DND-41 (cell line): Measurements from ENCODE around the gene PDLIM5.

Source experiments
- ATAC-seq: fragments of 200-7000 bp; cut with Tn5 transposase; 3 replicates; pipeline ENCODE4 v1.9.1; 2021; ENCODE audit warnings: low read depth; ENCODE audit not compliant: insufficient read depth
- DNase-seq: peaks from one replicate; pipeline ENCODE4 v3.0.0-alpha.2; 2020
- H2AFZ ChIP-seq: 2 replicates; pipeline ENCODE4 v1.6.0; 2012; ENCODE audit warnings: low read depth, low read length
- H3K27ac ChIP-seq: 2 replicates; pipeline ENCODE4 v1.5.1; 2012; ENCODE audit warnings: low read length, inconsistent platforms
- H3K27me3 ChIP-seq: fragments of 200-600 bp; sonication (generic); 2 replicates; pipeline ENCODE4 v1.6.0; 2012; ENCODE audit warnings: low read length, mild to moderate bottlenecking, inconsistent platforms; ENCODE audit not compliant: insufficient read depth, poor library complexity
- H3K36me3 ChIP-seq: 2 replicates; pipeline ENCODE4 v1.5.1; 2012; ENCODE audit warnings: low read length, inconsistent platforms; ENCODE audit not compliant: insufficient read depth
- H3K4me1 ChIP-seq: 2 replicates; pipeline ENCODE4 v1.5.1; 2012; ENCODE audit warnings: mild to moderate bottlenecking, low read length; ENCODE audit not compliant: insufficient read depth
- H3K4me2 ChIP-seq: 2 replicates; pipeline ENCODE4 v1.6.0; 2012; ENCODE audit warnings: mild to moderate bottlenecking, moderate library complexity, low read length, inconsistent platforms; ENCODE audit not compliant: insufficient read depth
- H3K4me3 ChIP-seq, 2 experiments: fragments of 200-600 bp in 1 of 2; shearing (Covaris generic) in 1 of 2; 2 replicates each; pipeline ENCODE4 v1.5.1; 2012 to 2016; ENCODE audit warnings: inconsistent platforms in 2 of 2, low read length in 2 of 2, mild to moderate bottlenecking in 2 of 2, low read depth in 1 of 2, moderate library complexity in 1 of 2
- H3K79me2 ChIP-seq: 2 replicates; pipeline ENCODE4 v1.6.0; 2012; ENCODE audit warnings: low read length, inconsistent platforms; ENCODE audit not compliant: insufficient read depth
- H3K9ac ChIP-seq: 2 replicates; pipeline ENCODE4 v1.6.0; 2012; ENCODE audit warnings: low read depth, mild to moderate bottlenecking, inconsistent platforms, low read length, moderate library complexity
- H3K9me3 ChIP-seq: 2 replicates; pipeline ENCODE4 v1.5.1; 2012; ENCODE audit warnings: low read length, moderate library complexity, mild to moderate bottlenecking, inconsistent platforms; ENCODE audit not compliant: insufficient read depth, severe bottlenecking
- H4K20me1 ChIP-seq: 2 replicates; pipeline ENCODE4 v1.6.0; 2012; ENCODE audit warnings: low read length; ENCODE audit not compliant: insufficient read depth
- EZH2 ChIP-seq: IDR thresholded peaks from 3 replicates; pipeline ENCODE4 v1.6.1; 2012; ENCODE audit warnings: borderline replicate concordance, low read depth, mild to moderate bottlenecking, moderate library complexity, low read length, inconsistent platforms; ENCODE audit not compliant: severe bottlenecking
- TF ChIP-seq, protein P1 (sequence below): IDR thresholded peaks from 2 replicates; pipeline ENCODE4 v1.5.1; 2012; ENCODE audit warnings: borderline replicate concordance, low read length, moderate library complexity, mild to moderate bottlenecking; ENCODE audit not compliant: poor library complexity, severe bottlenecking; ENCODE audit errors: extremely low read depth

PDLIM5 gene

GRCh38 chr4:94457692-94458106 lies 6.0 kb downstream of the PDLIM5 start:
- H3K36me3 ChIP-seq, result no peaks in the 10 kb centered on the region
- TF ChIP-seq EZH2, result no peak
- TF ChIP-seq, protein P1, sequence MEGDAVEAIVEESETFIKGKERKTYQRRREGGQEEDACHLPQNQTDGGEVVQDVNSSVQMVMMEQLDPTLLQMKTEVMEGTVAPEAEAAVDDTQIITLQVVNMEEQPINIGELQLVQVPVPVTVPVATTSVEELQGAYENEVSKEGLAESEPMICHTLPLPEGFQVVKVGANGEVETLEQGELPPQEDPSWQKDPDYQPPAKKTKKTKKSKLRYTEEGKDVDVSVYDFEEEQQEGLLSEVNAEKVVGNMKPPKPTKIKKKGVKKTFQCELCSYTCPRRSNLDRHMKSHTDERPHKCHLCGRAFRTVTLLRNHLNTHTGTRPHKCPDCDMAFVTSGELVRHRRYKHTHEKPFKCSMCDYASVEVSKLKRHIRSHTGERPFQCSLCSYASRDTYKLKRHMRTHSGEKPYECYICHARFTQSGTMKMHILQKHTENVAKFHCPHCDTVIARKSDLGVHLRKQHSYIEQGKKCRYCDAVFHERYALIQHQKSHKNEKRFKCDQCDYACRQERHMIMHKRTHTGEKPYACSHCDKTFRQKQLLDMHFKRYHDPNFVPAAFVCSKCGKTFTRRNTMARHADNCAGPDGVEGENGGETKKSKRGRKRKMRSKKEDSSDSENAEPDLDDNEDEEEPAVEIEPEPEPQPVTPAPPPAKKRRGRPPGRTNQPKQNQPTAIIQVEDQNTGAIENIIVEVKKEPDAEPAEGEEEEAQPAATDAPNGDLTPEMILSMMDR, result no peak
- no peaks in the 10 kb centered on the region for H4K20me1 ChIP-seq
- no peak for ATAC-seq
- DNase-seq, result no peak
- no peaks in the 10 kb centered on the region; the same call in 1 of the 2 replicates for H3K79me2 ChIP-seq
- H3K27me3 ChIP-seq, result no peaks in the 10 kb centered on the region
- peak overlapping the region; percentile 29; the same call in 1 of the 2 replicates for H3K4me2 ChIP-seq
- H2AFZ ChIP-seq, result no peak overlapping the region
- no peak overlapping the region; a peak in 1 of 4 replicates for H3K4me3 ChIP-seq
- H3K9ac ChIP-seq, result no peak overlapping the region
- H3K27ac ChIP-seq, result no peak overlapping the region
- H3K9me3 ChIP-seq, result no peaks in the 10 kb centered on the region
- H3K4me1 ChIP-seq, result peaks cover 12% of the 10 kb centered on the region

GRCh38 chr4:94458682-94459081 lies 6.9 kb downstream of the PDLIM5 start:
- Histone ChIP-seq H4K20me1 (no peaks in the 10 kb centered on the region), H2AFZ (no peak overlapping the region), H3K79me2 (no peaks in the 10 kb centered on the region), H3K9ac (no peak overlapping the region), H3K9me3 (no peaks in the 10 kb centered on the region), H3K36me3 (no peaks in the 10 kb centered on the region), H3K4me3 (no peak overlapping the region), H3K27ac (no peak overlapping the region), H3K27me3 (no peaks in the 10 kb centered on the region), H3K4me2 (no peak overlapping the region), H3K4me1 (peaks cover 2% of the 10 kb centered on the region; the same call in 1 of the 2 replicates)
- TF ChIP-seq EZH2, result no peak
- TF ChIP-seq, protein P1, result no peak
- ATAC-seq (no peak), DNase-seq (no peak)

GRCh38 chr4:94459462-94460161 lies 7.9 kb downstream of the PDLIM5 start:
- no peaks in the 10 kb centered on the region for H3K79me2 ChIP-seq
- H3K4me2 ChIP-seq, result no peak overlapping the region
- no peak overlapping the region for H3K27ac ChIP-seq

More at GRCh38 chr4:94459462-94460161, 7.9 kb downstream of the PDLIM5 start:
- DNase-seq (no peak), ATAC-seq (no peak)
- Histone ChIP-seq H3K4me1 (no peaks in the 10 kb centered on the region), H2AFZ (no peak overlapping the region), H3K9me3 (no peaks in the 10 kb centered on the region), H3K9ac (no peak overlapping the region), H3K4me3 (no peak overlapping the region), H4K20me1 (no peaks in the 10 kb centered on the region), H3K27me3 (no peaks in the 10 kb centered on the region), H3K36me3 (no peaks in the 10 kb centered on the region)
- TF ChIP-seq EZH2, result no peak
- TF ChIP-seq, protein P1, result no peak
